Glutamatergic neuron (in vitro differentiated cells): ENCODE measurements around the gene P3H2. TPM values are rescaled to one million over a fixed set of nuclear protein-coding genes. Genes with fewer than 3 reads are reported as not detected.

ENCODE experiments used
- DNase-seq: peaks from one replicate; pipeline ENCODE4 v3.0.0; 2022
- H3K27ac Mint-ChIP-seq: one replicate; pipeline ENCODE4 v1.8.0; 2020; ENCODE audit warnings: mild to moderate bottlenecking, mixed read lengths, inconsistent platforms; ENCODE audit not compliant: unreplicated experiment
- H3K27me3 Mint-ChIP-seq: one replicate; pipeline ENCODE4 v1.8.0; 2020; ENCODE audit warnings: mild to moderate bottlenecking, moderate library complexity, mixed read lengths, inconsistent platforms; ENCODE audit not compliant: unreplicated experiment
- H3K36me3 Mint-ChIP-seq: one replicate; pipeline ENCODE4 v1.8.0; 2020; ENCODE audit warnings: mild to moderate bottlenecking, mixed read lengths, inconsistent platforms; ENCODE audit not compliant: unreplicated experiment
- H3K4me1 Mint-ChIP-seq: one replicate; pipeline ENCODE4 v1.8.0; 2020; ENCODE audit warnings: mild to moderate bottlenecking, low read depth, mixed read lengths, inconsistent platforms; ENCODE audit not compliant: unreplicated experiment
- H3K4me3 Mint-ChIP-seq: one replicate; pipeline ENCODE4 v1.8.0; 2020; ENCODE audit warnings: mild to moderate bottlenecking, mixed read lengths, inconsistent platforms; ENCODE audit not compliant: unreplicated experiment
- H3K9me3 Mint-ChIP-seq: one replicate; pipeline ENCODE4 v1.8.0; 2020; ENCODE audit warnings: mild to moderate bottlenecking, moderate library complexity, mixed read lengths, inconsistent platforms; ENCODE audit not compliant: unreplicated experiment
- total RNA-seq: library from RNA; stranded (reverse); fragmentation: NEBNext Ultra II Directional; extraction: Animal tissue kit (Norgen Biotek cat#: 25700); gene quantifications from one replicate; pipeline ENCODE4 v1.2.1, GENCODE V29; 2021; ENCODE audit not compliant: unreplicated experiment
- TF ChIP-seq, protein P1 (sequence below): fragments of 200-600 bp; sonication (generic); IDR thresholded peaks from one replicate; pipeline ENCODE4 v1.5.0; 2021; ENCODE audit not compliant: partially characterized antibody, unreplicated experiment

Gene P3H2
- total RNA-seq, 1 donor from 2014 or later = 28.6 TPM

DNA sequence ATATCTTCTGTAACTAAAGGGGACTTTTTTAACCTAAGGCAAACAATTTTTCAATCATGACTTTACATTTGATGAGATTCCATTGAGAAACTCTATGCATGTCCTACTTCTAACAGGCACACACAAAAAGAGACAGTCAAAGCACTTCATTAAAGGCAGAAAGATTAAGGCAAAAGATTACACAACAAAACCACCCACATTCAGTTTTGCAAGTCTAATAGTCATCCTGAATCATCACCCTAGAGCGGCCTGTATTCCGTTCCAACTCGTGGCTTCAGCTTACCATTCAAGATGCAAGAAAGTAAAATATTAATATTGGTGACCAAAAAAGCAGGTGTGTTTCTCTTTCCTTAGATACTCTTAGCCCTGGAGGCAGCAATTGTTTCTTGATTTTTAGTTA is 205.9 kb downstream of the P3H2 start:
- Mint-ChIP-seq H3K4me1 (no peaks in the 10 kb centered on the region), H3K36me3 (no peaks in the 10 kb centered on the region), H3K4me3 (no peak overlapping the region), H3K27me3 (no peaks in the 10 kb centered on the region), H3K27ac (no peak overlapping the region), H3K9me3 (no peaks in the 10 kb centered on the region)
- TF ChIP-seq, protein P1, sequence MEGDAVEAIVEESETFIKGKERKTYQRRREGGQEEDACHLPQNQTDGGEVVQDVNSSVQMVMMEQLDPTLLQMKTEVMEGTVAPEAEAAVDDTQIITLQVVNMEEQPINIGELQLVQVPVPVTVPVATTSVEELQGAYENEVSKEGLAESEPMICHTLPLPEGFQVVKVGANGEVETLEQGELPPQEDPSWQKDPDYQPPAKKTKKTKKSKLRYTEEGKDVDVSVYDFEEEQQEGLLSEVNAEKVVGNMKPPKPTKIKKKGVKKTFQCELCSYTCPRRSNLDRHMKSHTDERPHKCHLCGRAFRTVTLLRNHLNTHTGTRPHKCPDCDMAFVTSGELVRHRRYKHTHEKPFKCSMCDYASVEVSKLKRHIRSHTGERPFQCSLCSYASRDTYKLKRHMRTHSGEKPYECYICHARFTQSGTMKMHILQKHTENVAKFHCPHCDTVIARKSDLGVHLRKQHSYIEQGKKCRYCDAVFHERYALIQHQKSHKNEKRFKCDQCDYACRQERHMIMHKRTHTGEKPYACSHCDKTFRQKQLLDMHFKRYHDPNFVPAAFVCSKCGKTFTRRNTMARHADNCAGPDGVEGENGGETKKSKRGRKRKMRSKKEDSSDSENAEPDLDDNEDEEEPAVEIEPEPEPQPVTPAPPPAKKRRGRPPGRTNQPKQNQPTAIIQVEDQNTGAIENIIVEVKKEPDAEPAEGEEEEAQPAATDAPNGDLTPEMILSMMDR = no peak
- no peak for DNase-seq

GRCh38 chr3:189911001-189911400 is 209.7 kb downstream of the P3H2 start:
- H3K4me3 Mint-ChIP-seq = no peak overlapping the region
- no peaks in the 10 kb centered on the region for H3K9me3 Mint-ChIP-seq
- H3K4me1 Mint-ChIP-seq = no peaks in the 10 kb centered on the region
- TF ChIP-seq, protein P1 = no peak
- no peak for DNase-seq
- no peaks in the 10 kb centered on the region for H3K27me3 Mint-ChIP-seq
- H3K36me3 Mint-ChIP-seq = no peaks in the 10 kb centered on the region
- no peak overlapping the region for H3K27ac Mint-ChIP-seq

GRCh38 chr3:189909573-189909972 is 211.1 kb downstream of the P3H2 start:
- Mint-ChIP-seq H3K36me3 (no peaks in the 10 kb centered on the region), H3K4me1 (no peaks in the 10 kb centered on the region), H3K27me3 (no peaks in the 10 kb centered on the region), H3K27ac (no peak overlapping the region), H3K4me3 (no peak overlapping the region), H3K9me3 (no peaks in the 10 kb centered on the region)
- no peak for DNase-seq
- TF ChIP-seq, protein P1 = no peak

DNA sequence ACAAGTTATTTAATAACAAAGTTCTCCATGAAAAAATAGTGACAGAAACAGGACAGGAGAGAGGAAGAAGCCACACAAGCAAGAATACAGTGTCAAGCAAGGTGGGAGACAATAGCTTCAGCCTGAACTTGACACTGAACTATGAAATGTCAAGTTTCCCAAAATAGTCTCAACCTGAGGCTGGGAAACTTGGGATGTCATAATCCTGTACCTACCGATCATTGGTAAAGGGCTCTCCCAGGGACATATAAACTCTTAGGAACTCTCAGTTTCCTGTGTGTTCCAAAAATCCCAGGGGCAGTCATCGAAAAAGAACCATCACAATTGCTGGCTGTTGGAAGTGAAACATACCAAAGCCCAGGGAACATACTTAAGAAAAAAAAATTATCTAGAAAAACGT is 211.6 kb downstream of the P3H2 start:
- H3K27me3 Mint-ChIP-seq = no peaks in the 10 kb centered on the region
- H3K9me3 Mint-ChIP-seq = no peaks in the 10 kb centered on the region
- TF ChIP-seq, protein P1 = no peak
- no peak overlapping the region for H3K27ac Mint-ChIP-seq
- H3K4me3 Mint-ChIP-seq = no peak overlapping the region
- no peaks in the 10 kb centered on the region for H3K36me3 Mint-ChIP-seq
- no peak for DNase-seq
- H3K4me1 Mint-ChIP-seq = no peaks in the 10 kb centered on the region

- no peak overlapping the region for H3K4me3 Mint-ChIP-seq
- no peaks in the 10 kb centered on the region for H3K9me3 Mint-ChIP-seq
- H3K27ac Mint-ChIP-seq = no peak overlapping the region
- DNase-seq = no peak
- no peaks in the 10 kb centered on the region for H3K27me3 Mint-ChIP-seq
- TF ChIP-seq, protein P1 = no peak
- no peaks in the 10 kb centered on the region for H3K4me1 Mint-ChIP-seq
- H3K36me3 Mint-ChIP-seq = no peaks in the 10 kb centered on the region
Measured at GRCh38 chr3:189908646-189909045, 212.1 kb downstream of the P3H2 start.
